Right lobe of liver (tissue), 6 donors: ENCODE measurements around the gene CLIC1. TPM values are rescaled to one million over a fixed set of nuclear protein-coding genes. Genes with fewer than 3 reads are reported as not detected.

Experiments
- ATAC-seq, 4 donors: fragments of 200-7000 bp; cut with Tn5 transposase; one replicate each; pipeline ENCODE4 v1.9.1; 2020; ENCODE audit warnings: mild to moderate bottlenecking in 4 of 4, moderate library complexity in 4 of 4
- DNase-seq, 3 donors: peaks; one replicate each; pipeline ENCODE4 v3.0.0-alpha.2; 2020
- H3K27ac ChIP-seq, 3 donors: fragments of 200-600 bp; one replicate each; pipeline ENCODE4 v1.8.0; 2022
- H3K27me3 ChIP-seq, 2 donors: fragments of 200-600 bp; one replicate each; pipeline ENCODE4 v1.8.0; 2022
- H3K36me3 ChIP-seq, 4 donors: fragments of 200-600 bp; sonication (generic) in 1 of 4; one replicate each; pipeline versions ENCODE4 v1.5.1 to v1.8.0; 2017 to 2022; ENCODE audit warnings: control low read depth in 1 of 4
- H3K4me1 ChIP-seq, 4 donors: fragments of 200-600 bp; sonication (generic) in 1 of 4; one replicate each; pipeline versions ENCODE4 v1.5.1 to v1.8.0; 2017 to 2022; ENCODE audit warnings: control low read depth in 1 of 4
- H3K4me3 ChIP-seq, 3 donors: fragments of 200-600 bp; one replicate each; pipeline ENCODE4 v1.8.0; 2022
- H3K9me3 ChIP-seq, 4 donors: fragments of 200-600 bp; sonication (generic) in 1 of 4; one replicate each; pipeline versions ENCODE4 v1.5.1 to v1.8.0; 2017 to 2022; ENCODE audit warnings: control low read depth in 1 of 4
- POLR2A ChIP-seq: fragments of 450-650 bp; IDR thresholded peaks from one replicate; pipeline ENCODE4 v1.6.1; 2017; ENCODE audit warnings: antibody characterized with exemption, mild to moderate bottlenecking
- WGBS: methylation state at CpG from one replicate; pipeline ENCODE4 v1.1.6; 2018; ENCODE audit warnings: low coverage, low lambda C conversion rate; ENCODE audit not compliant: insufficient coverage; ENCODE audit errors: missing lambda C conversion rate; 5-methylcytosine and 5-hydroxymethylcytosine counted together
- intact Hi-C, 2 donors: fragments of 100-400 bp; cut with DNase I; formaldehyde crosslinking; loops; one replicate each; pipeline versions ENCODE4 v1.11.2 to v1.14.1; 2022
- total RNA-seq, 6 experiments: library from RNA; depleted of rRNA in 2 of 6; stranded (reverse); fragments of >200 nt in 2 of 6; fragmentation: NEBNext Ultra II Directional in 3 of 6; extraction: Animal tissue kit (Norgen Biotek cat#: 25700) in 3 of 6; gene quantifications; one replicate each; pipeline versions ENCODE4 v1.1.0 to v1.2.4, GENCODE V29; 2016 to 2023
- TF ChIP-seq, protein P1 (sequence below), 4 donors: fragments of 200-600 bp in 3 of 4; fragments of 450-650 bp in 1 of 4; IDR thresholded peaks; one replicate each; pipeline versions ENCODE4 v1.5.1 to v1.8.0; 2016 to 2022; ENCODE audit warnings: antibody characterized with exemption in 4 of 4, mild to moderate bottlenecking in 2 of 4
- donor health status: DM: no; HTN: yes; CAD: no.
- donor health status: DM: no; HTN: no; CAD: no.
- donor health status: DM: no; HTN: no; CAD: no.
- donor health status: DM: no; HTN: yes; CAD: no.
- donor health status: DM: no; HTN: yes; CAD: no.

The CLIC1 gene
- total RNA-seq, 6 experiments from 2014 or later: 36.7 to 123 (median 62.0) TPM

DNA sequence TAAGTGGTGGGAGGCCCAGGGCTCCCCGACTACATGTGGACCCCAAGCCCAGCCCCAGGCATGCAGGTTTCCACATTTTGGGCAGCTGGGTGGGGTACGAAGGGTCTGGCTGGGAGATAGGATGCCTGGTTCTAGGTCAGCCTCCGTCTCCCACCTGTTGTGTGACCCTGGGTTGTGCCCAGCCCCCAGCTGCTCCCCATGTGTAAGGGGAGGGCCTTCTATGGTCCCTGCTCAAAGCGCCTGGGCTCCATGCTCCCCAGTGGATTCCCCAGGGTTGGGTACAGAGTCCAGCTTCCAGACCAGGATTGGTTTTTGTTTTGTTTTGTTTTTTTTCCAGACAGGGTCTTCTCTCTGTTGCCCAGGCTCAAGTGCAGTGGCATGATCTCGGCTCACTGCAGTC, 41.9 kb upstream of the CLIC1 start:
- Histone ChIP-seq H3K4me1 (peaks cover 0 to 27% (median 6%) of the 10 kb centered on the region in 4 donors), H3K9me3 (no peaks in the 10 kb centered on the region), H3K27ac (peak overlapping the region in 1 of 3 donors; percentile 58), H3K27me3 (no peaks in the 10 kb centered on the region), H3K4me3 (no peak overlapping the region), H3K36me3 (peaks cover 0 to 24% (median 11%) of the 10 kb centered on the region in 4 donors)
- WGBS: 80% methylated on average over 2 of the region's 5 CpGs
- no peak for ATAC-seq
- TF ChIP-seq, protein P1, sequence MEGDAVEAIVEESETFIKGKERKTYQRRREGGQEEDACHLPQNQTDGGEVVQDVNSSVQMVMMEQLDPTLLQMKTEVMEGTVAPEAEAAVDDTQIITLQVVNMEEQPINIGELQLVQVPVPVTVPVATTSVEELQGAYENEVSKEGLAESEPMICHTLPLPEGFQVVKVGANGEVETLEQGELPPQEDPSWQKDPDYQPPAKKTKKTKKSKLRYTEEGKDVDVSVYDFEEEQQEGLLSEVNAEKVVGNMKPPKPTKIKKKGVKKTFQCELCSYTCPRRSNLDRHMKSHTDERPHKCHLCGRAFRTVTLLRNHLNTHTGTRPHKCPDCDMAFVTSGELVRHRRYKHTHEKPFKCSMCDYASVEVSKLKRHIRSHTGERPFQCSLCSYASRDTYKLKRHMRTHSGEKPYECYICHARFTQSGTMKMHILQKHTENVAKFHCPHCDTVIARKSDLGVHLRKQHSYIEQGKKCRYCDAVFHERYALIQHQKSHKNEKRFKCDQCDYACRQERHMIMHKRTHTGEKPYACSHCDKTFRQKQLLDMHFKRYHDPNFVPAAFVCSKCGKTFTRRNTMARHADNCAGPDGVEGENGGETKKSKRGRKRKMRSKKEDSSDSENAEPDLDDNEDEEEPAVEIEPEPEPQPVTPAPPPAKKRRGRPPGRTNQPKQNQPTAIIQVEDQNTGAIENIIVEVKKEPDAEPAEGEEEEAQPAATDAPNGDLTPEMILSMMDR (IDR thresholded peaks at IDR 0.05): no peak
- no peak for TF ChIP-seq POLR2A
- intact Hi-C loops: loop anchor here (10.0 kb wide), 1 partner anchor 57 kb away; no protein-coding TSS in a partner anchor
- no peak for DNase-seq

DNA sequence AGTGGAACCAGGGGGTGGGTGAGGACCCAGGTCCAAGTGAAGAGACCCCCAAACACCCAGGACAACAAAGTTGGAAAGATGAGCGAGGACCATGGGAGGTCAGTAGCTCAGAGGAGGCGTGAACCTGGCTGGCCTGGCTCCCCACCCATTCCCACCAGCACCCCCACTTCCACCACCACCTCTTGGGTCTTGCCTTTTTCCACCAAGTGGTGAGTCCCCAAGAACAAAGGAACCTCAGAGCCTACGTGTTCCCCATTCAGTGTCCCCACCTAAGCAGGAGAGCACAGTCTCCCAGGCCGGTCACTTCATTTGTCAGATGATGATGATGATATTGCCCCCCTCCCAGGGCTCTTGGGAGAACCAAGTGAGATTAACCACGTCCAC, 41.3 kb upstream of the CLIC1 start:
- ATAC-seq (no peak), DNase-seq (no peak)
- Histone ChIP-seq H3K9me3 (no peaks in the 10 kb centered on the region), H3K27me3 (no peaks in the 10 kb centered on the region), H3K27ac (peak overlapping the region; percentile 52 to 61 (median 58)), H3K4me3 (no peak overlapping the region), H3K36me3 (peaks cover 0 to 24% (median 9%) of the 10 kb centered on the region in 4 donors), H3K4me1 (peaks cover 0 to 30% (median 6%) of the 10 kb centered on the region in 4 donors)
- TF ChIP-seq, protein P1 (IDR thresholded peaks at IDR 0.05): no peak
- no peak for TF ChIP-seq POLR2A
- 93% methylated on average over 3 of the region's 5 CpGs for WGBS
- intact Hi-C loops: loop anchor here (10.0 kb wide), 1 partner anchor 57 kb away; no protein-coding TSS in a partner anchor

- Histone ChIP-seq H3K4me3 (peak within 1 kb of the TSS; percentile 1 to 23 (median 18)), H3K9me3 (no peaks in the 10 kb centered on the region), H3K27ac (peak within 1 kb of the TSS; percentile 52 to 61 (median 58)), H3K27me3 (no peaks in the 10 kb centered on the region), H3K36me3 (peaks cover 0 to 23% (median 8%) of the 10 kb centered on the region in 4 donors), H3K4me1 (peaks cover 0 to 30% (median 6%) of the 10 kb centered on the region in 4 donors)
- DNase-seq: peak; percentile 90 to 95 (median 93)
- intact Hi-C loops: loop anchor here (10.0 kb wide), 1 partner anchor 58 kb away; no protein-coding TSS in a partner anchor
- peak; percentile 69 to 85 (median 79) for ATAC-seq
- TF ChIP-seq POLR2A: peak; percentile 29
- TF ChIP-seq, protein P1 (IDR thresholded peaks at IDR 0.05): no peak
- 17% methylated on average over 7 of the region's 15 CpGs for WGBS
These were observed 40.8 kb upstream of the CLIC1 start, which contains the start of gene VWA7 for GRCh38 chr6:31776989-31777666. Gene VWA7, minus strand, starts transcription at chr6:31777328. Its CDS starts 549 bp downstream, at chr6:31776779.

GRCh38 chr6:31776485-31776988, 40.2 kb upstream of the CLIC1 start:
- Histone ChIP-seq H3K27me3 (no peaks in the 10 kb centered on the region), H3K9me3 (no peaks in the 10 kb centered on the region), H3K4me3 (peak overlapping the region; percentile 1 to 23 (median 18)), H3K36me3 (peaks cover 0 to 18% (median 8%) of the 10 kb centered on the region in 4 donors), H3K27ac (peak overlapping the region; percentile 52 to 61 (median 58)), H3K4me1 (peaks cover 0 to 30% (median 6%) of the 10 kb centered on the region in 4 donors)
- 0% methylated on average over 3 of the region's 14 CpGs for WGBS
- peak in 3 of 4 donors; percentile 1 to 3 (median 2) for ATAC-seq
- DNase-seq: no peak
- intact Hi-C loops: loop anchor here (10.0 kb wide), 1 partner anchor 58 kb away; no protein-coding TSS in a partner anchor
- TF ChIP-seq POLR2A: no peak
- TF ChIP-seq, protein P1 (IDR thresholded peaks at IDR 0.05): no peak
